GM19455 (cell line): ENCODE results near the gene NT5DC1.

Source experiments
- ATAC-seq: cut with Tn5 transposase; IDR thresholded peaks from one replicate; pipeline ENCODE4 v1.9.1; 2021; ENCODE audit not compliant: unreplicated experiment

NT5DC1 gene

DNA sequence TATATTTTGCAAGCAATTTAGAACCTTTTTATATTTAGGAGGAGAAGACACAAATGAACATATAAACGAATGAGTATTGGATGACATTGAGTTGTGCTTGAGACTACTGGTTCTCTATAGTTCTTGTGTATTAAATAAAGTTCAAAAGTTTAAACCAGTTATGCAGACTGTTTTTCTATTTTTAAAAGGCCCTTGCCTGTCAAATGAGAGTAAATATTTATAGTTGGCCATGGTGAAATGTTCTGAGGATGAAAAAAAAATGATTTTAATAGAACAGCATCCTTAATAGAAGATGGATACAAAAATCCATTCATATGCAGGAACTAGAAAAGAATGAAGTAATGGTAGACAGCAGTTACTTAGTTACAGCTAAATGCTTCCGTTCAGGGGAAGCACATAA, 88.8 kb downstream of the NT5DC1 start:
- no peak for ATAC-seq

GRCh38 chr6:116190550-116190949, 89.9 kb downstream of the NT5DC1 start:
- ATAC-seq: no peak

DNA sequence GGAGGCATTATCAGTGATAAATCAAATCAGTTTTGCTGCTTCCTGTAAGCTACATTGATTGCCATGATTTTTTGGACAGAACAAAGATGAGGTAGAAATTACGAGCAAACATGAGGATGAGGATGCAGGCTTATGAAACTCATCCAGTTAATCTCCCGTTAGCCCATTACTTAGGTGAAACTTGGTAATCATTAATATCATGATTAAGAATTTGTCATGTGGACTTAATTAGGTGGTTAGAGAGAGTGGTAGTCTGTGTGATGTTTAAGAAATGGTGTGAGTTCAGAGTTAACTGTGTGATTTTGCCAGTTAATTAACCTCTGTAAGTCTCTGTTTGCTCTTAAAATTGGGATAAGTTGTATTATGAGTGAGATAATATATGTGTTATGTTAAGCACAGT, 91.2 kb downstream of the NT5DC1 start:
- no peak for ATAC-seq

DNA sequence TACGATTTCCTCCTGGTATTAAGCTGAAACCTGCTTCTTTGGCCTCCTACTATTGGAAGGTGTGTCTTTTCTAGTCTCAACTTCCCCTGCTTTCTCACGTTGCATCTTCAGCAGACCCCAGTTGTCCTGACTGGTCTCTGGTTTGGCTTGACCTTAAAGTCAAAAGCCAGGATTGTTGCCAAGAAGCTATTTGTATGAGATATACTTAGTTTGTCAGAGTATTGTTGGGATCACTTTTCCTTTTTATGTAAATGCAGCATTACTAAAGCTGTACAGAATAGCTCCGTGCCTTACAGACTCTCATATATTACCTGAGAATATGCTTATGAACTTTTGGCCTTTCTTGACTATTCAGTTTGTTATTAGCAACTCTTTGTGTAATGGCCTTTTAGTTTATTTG, 92.1 kb downstream of the NT5DC1 start:
- no peak for ATAC-seq

GRCh38 chr6:116196841-116197240, 96.2 kb downstream of the NT5DC1 start:
- ATAC-seq: no peak

DNA sequence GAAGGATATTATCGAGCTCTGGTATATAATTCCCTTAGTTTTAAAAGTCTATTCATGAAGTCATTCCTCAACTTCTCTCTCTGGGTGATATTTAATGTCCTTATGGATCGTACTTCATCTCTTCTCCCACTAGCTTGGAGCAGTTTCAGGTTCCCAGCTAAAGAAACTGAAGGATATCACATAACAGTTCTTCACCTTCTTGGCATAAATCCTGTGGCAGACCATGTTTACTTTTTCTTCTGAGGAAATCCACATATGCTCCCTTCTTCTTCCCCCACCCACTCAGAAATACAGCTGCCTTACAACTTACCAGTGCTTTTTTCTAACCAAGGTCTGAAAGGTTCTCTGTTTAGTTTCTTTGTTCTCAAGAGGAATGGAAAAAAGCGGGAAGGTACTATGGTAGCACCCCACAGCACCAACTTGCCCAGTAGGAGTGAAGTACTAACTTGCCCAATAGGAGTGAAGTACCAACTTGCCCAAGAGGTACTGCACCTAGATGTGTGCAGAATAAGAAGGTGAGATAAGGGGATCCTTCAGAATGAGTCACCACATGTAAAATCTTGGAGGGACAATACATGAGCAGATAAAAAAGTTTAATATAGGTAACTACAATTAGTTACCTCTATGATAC, 100.1 kb downstream of the NT5DC1 start:
- no peak for ATAC-seq

DNA sequence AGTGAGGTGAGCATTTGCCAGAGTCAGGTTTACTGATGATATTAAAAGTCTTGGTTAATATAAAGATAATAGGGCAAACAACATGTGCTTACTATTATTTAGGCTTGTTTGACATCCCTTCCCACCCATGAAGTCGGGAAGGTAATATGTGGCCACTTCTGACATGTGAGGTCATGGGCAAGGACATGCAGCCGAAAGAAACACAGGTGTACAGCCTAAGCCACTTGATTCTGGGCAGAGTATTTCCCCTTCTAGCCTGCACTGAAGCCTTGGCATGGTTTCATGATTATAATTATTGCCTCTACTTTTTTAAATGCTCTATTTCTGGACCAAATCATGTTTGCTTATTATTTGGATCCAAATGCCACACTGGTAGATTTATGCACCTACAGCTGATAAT, 100.9 kb downstream of the NT5DC1 start:
- ATAC-seq: no peak

DNA sequence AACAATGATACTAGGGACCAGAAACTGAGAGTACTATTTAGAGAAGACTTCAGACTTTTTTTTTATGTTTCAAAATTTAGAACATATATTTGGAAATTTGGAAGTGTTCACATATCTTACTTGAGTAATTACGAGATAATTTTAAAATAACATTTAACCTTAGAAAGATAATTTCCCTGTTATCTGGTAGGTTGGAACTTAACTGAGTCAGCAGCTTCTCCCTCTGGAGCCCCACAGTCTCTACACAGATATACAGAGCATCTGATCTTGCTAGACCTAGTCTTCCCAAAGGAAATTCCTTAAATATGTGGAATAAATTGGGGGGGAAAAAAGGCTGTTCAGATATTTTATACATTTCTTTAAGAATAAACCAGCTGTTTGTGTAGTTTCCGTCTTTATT, 104.6 kb downstream of the NT5DC1 start:
- no peak for ATAC-seq

- ATAC-seq: no peak
Measured at GRCh38 chr6:116206231-116206903, 105.7 kb downstream of the NT5DC1 start.

GRCh38 chr6:116208056-116208785, 107.6 kb downstream of the NT5DC1 start:
- ATAC-seq: no peak

DNA sequence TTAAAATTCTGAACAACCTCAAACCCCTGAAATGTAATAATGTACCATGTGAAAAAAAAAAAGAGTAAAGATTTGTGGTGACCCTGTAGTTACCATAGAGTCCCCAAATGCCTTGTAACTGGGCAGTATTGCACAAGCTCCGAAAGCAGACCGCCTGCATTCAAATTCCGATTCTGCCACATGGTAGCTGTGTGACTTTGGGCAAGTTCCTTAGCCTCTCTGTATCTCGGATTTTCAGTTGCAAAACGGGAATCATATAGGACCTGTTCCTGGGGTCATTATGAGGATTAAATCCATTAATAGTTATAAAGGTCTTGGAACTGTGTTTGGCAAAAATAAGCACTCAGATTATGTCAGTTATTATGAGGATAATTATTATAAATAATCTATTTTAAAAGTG, 109.7 kb downstream of the NT5DC1 start:
- ATAC-seq: no peak

DNA sequence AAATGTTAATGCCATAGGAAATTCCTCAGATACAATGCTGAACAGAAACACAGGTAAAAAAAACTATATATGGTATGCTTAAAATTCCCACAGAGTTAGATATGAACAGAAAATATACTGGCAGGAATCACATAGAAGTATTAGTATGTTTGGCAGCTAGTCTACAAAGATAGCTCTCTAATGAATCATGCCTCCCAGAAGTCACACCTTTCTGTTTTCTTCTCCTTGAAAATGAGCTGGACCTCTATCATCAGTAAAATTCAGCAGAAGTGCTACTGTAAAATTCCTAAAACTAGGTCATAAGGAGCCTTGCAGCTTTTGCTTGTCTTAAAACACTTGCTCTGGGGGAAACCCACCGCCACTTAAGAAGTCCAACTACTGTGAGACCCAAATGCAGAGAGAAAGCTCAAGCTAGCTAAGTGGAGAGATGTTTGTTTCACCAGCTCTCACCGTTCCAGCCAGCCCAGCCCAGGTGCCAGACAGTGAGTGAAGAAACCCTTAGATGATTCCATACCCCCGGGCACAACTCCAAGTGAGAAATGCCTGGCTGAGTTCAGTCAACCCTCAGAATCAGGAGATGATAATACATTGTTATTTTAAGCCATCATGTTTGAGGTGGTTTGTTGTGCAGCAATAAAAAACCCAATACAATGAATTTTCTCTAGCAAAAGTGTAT, 110.2 kb downstream of the NT5DC1 start:
- no peak for ATAC-seq

DNA sequence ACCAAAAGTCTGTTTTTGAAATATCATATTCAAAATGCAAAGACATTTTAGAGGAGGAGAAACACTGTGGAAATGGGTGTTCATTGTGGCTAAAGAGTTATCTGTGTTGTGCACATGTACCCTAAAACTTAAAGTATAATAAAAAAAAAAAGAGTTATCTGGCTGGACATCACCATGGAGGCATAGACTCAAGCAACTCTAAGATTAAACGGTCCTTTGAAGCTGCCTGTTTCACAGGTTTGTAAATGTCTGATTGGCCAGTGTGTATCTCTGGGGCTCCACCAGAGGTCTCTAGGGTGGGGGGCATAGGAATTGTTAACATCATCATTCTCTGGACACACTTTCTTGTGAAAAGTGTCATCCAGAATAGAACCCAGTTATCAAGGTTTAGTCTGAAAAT, 114.0 kb downstream of the NT5DC1 start:
- ATAC-seq: no peak

- no peak for ATAC-seq
Measured at GRCh38 chr6:116215414-116215813, 114.8 kb downstream of the NT5DC1 start.

- no peak for ATAC-seq
Measured at GRCh38 chr6:116217069-116217468, 116.4 kb downstream of the NT5DC1 start.

DNA sequence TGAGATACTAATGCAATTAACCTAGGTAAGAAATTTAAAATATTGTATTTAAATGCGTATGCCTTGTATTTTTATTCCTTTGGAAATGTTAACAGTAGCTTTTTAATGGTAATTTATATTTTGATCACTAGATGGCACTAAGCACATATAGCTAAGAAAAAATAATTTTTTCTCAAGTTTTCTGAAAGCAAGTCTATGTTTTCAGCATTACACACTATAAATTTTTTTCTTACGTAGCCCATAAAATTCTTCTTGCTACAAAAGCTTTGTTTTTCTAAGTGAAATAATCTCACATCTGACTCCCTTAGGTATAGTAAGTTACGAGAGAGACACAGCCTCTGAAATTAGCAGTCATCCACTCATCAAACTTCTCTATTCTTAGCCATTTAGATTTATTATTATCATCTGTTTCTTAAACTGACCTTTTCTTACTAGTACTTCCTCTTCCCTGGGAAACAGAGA, 117.5 kb downstream of the NT5DC1 start:
- ATAC-seq: no peak

DNA sequence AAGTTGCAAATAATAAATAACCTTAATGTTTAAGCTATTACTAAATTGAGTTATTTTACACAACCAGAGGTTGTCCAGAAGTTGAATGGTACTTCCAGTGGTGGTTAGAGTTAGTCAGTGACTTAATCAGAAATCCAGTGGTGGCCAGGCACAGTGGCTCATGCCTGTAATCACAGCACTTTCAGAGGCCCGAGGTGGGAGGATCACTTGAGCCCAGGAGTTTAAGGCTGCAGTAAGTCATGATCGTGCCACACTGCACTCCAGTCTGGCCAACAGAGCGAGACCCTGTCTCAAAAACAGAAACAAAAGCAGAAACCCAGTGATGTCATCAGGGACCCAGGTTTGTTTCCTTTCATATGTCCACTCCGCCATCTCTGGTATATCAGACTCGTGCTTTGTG, 118.2 kb downstream of the NT5DC1 start:
- no peak for ATAC-seq

GRCh38 chr6:116221067-116221466, 120.4 kb downstream of the NT5DC1 start:
- ATAC-seq: no peak

- ATAC-seq: no peak
Measured at GRCh38 chr6:116221911-116222310, 121.3 kb downstream of the NT5DC1 start.

DNA sequence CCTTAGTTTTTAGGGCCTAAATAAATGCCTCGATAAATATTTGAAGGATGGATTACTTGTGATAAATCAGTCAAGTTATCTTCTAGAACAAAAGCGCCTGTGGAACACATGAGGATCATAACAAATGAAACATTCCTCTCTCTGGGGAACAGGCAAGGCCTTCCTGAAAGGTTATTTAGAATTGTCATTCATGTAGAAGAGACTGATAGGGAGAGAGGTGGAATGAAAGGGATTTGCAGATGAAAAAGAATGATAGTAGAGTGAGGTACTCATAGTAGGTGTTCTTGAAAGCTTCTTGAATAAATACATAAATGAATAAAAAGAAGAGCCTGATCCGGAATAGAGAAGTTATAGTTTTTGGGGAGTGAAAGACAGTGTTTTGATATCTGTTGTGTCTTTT, 122.7 kb downstream of the NT5DC1 start:
- no peak for ATAC-seq

GRCh38 chr6:116229287-116229913, 128.7 kb downstream of the NT5DC1 start:
- no peak for ATAC-seq
